Lower leg skin (tissue), 4 donors: ENCODE data around the gene MFSD8. TPM values are rescaled to one million over a fixed set of nuclear protein-coding genes. Genes with fewer than 3 reads are reported as not detected.
"Not testable (repeated sequence)": the region's sequence is repeated elsewhere in the genome, so short reads cannot be mapped to it uniquely, and the experiment has no call there.

Experiments used
- DNase-seq, 2 donors: peaks; one replicate each; pipeline ENCODE4 v3.0.0-alpha.2; 2019; ENCODE audit warnings: low spot score in 2 of 2
- H3K4me3 ChIP-seq: fragments of 200-600 bp; sonication (generic); 2 replicates; pipeline ENCODE4 v1.5.1; 2017; ENCODE audit warnings: mild to moderate bottlenecking, low read depth; ENCODE audit not compliant: poor library complexity, severe bottlenecking
- CTCF ChIP-seq, 3 donors: fragments of 450-650 bp; IDR thresholded peaks; one replicate each; pipeline ENCODE4 v1.5.1; 2016; ENCODE audit warnings: antibody characterized with exemption in 3 of 3, mild to moderate bottlenecking in 3 of 3, moderate library complexity in 2 of 3
- POLR2A ChIP-seq, 2 donors: fragments of 450-650 bp; IDR thresholded peaks; one replicate each; pipeline ENCODE4 v1.6.1; 2016 to 2017; ENCODE audit warnings: antibody characterized with exemption in 2 of 2, mild to moderate bottlenecking in 1 of 2, moderate library complexity in 1 of 2
- WGBS, 2 donors: methylation state at CpG; one replicate each; pipeline ENCODE4 v1.1.5; 2018; 5-methylcytosine and 5-hydroxymethylcytosine counted together
- intact Hi-C: fragments of 100-400 bp; cut with DNase I; formaldehyde crosslinking; loops from one replicate; pipeline ENCODE4 v1.15.0; 2023; ENCODE audit warnings: low total_unique reads
- total RNA-seq, 4 donors: library from RNA; depleted of rRNA; stranded (reverse); fragments of >200 nt; gene quantifications; one replicate each; pipeline ENCODE4 v1.1.0, GENCODE V29; 2016

MFSD8 gene, protein sequence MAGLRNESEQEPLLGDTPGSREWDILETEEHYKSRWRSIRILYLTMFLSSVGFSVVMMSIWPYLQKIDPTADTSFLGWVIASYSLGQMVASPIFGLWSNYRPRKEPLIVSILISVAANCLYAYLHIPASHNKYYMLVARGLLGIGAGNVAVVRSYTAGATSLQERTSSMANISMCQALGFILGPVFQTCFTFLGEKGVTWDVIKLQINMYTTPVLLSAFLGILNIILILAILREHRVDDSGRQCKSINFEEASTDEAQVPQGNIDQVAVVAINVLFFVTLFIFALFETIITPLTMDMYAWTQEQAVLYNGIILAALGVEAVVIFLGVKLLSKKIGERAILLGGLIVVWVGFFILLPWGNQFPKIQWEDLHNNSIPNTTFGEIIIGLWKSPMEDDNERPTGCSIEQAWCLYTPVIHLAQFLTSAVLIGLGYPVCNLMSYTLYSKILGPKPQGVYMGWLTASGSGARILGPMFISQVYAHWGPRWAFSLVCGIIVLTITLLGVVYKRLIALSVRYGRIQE
- 100 to 1,000 TPM in 1 of 4 donors, 10 to 100 TPM in 3; 21.9 to 214 (median 26.8) TPM for total RNA-seq

DNA sequence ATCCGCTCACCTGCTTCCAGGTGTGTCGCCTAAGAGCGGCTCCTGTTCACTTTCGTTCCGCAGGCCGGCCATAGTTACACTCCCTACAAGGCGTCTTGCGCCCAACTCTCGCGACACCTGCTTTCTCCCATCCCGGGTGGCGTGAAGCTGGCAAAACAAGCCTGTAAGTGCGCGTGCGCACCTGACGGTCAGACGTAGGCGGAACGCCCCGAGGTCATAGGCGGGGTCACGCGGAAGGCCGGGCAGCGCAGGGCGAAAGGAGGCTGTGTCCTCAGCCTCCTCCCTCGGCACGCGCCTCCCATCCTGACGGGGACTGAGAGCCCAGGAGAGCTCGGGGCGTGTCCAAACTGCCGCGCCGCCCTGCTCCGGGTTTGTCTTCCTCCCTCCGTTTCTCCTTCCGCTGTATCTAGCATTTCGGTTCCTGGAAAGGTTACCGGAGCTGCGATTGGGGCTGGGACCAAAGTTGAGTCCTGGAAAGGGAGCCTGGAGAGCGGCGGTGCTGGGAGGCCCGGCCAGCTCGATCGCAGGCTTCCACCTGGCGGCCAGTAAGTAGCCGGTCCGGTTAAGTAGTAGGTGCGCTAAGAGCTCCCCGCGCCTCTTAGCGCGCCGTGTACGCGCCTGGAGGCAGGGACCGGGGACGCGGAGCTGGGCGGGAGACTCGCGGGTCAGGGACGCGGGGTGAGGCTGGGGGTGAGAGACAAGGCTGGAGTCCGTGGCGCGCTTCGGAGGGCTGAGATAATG, at the start of gene MFSD8, which contains the start of gene ABHD18:
Gene MFSD8 (minus strand): TSS at position 112 of the 741 bp plus-strand sequence. CDS start 40 bp downstream, at position 72.
Gene ABHD18 (plus strand): TSS at position 345 of the 741 bp plus-strand sequence. CDS start 17,550 bp downstream, outside the sequence.
- intact Hi-C loops = no loop called here
- TF ChIP-seq POLR2A (IDR thresholded peaks at IDR 0.05) = no peak
- no peak for TF ChIP-seq CTCF (IDR thresholded peaks at IDR 0.05)
- WGBS, 2 donors = 0 to 1% methylated on average over 56 to 69 of the region's 69 CpGs
- DNase-seq = peak; percentile 99 to 100
- peak within 1 kb of the TSS; percentile 97 for H3K4me3 ChIP-seq

DNA sequence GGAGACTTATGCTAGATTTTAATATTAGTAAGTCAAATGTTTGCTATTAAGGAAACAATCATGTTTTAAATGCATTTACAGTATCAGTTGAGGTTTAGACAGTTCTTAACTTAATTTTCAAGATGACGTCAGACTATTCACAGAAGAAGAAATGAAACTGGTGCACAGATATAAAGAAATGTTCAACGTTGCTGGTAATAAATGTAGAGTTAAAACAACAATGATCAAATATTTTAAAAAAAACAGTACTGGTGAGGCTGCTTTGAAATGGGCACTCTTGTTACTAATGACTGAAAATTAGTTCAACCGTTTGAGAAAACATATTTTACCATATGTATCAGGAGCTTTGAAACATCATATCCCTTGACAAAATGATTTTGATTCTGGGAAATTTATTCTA, 44.5 kb upstream of the MFSD8 start:
- H3K4me3 ChIP-seq = no peak overlapping the region
- intact Hi-C loops = no loop called here
- WGBS, 2 donors = 76 to 86% methylated on average over 3 of the region's 3 CpGs
- TF ChIP-seq CTCF (IDR thresholded peaks at IDR 0.05) (no peak), POLR2A (IDR thresholded peaks at IDR 0.05) (no peak)
- no peak for DNase-seq

- no peak for DNase-seq
- intact Hi-C loops = no loop called here
- whole genome bisulfite sequencing, 2 donors = 92 to 97% methylated on average over 5 of the region's 5 CpGs
- TF ChIP-seq POLR2A (IDR thresholded peaks at IDR 0.05) (no peak), CTCF (IDR thresholded peaks at IDR 0.05) (no peak)
- H3K4me3 ChIP-seq = no peak overlapping the region
Observed at GRCh38 chr4:128006592-128006991, 41.6 kb upstream of the MFSD8 start.

DNA sequence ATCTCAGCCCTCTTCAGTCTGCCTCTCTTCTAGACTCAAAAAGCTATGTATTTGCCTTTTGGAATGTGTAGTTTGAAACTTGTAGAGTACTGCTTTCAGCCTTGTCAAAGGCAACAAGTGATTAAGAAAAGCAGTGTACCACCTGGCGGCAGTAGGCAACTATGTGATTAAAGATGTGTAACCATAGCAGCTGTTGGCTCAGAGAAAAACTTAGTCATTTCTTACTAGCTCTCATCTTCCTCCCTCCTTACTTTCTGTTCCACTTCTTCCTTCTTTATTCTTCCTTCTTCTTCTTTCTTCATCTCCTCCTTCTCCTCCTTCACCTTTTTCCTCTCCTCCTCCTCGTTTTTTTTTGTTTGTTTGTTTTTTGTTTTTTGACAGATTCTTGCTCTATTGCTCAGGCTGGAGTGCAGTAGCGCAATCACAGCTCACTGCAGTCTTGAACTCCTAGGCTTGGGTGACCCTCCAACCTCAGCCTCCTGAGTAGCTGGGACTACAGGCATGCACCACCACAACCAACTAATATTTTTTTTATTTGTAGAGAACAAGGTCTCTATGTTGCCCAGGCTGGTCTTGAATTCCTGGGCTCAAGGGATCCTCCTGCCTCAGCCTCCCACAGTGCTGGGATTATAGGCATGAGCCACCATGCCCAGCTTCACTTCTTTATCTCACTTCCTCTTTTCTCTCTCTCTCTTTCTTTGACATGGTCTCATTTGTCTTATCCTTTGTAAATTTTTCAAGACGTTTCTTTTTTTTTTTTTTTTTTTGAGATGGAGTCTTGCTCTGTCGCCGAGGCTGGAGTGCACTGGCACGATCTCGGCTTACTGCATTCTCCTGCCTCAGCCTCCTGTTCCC, 32.8 kb upstream of the MFSD8 start:
- no peak overlapping the region for H3K4me3 ChIP-seq
- intact Hi-C loops = no loop called here
- DNase-seq = no peak
- TF ChIP-seq CTCF (IDR thresholded peaks at IDR 0.05) = no peak
- TF ChIP-seq POLR2A (IDR thresholded peaks at IDR 0.05) = no peak
- 93 to 94% methylated on average over 8 of the region's 8 CpGs for WGBS, 2 donors

- 89 to 97% methylated on average over 6 of the region's 6 CpGs for WGBS, 2 donors
- H3K4me3 ChIP-seq, intact Hi-C loops, DNase-seq: not testable (repeated sequence)
Observed at GRCh38 chr4:127996521-127996920, 31.5 kb upstream of the MFSD8 start.
